HCT116 (cell line): Measurements from ENCODE around the gene RBKS. TPM values are rescaled to one million over a fixed set of nuclear protein-coding genes. Genes with fewer than 3 reads are reported as not detected.

Experiments used
- ATAC-seq: fragments of 200-7000 bp; cut with Tn5 transposase; 2 replicates; pipeline ENCODE4 v1.9.1; 2020; ENCODE audit warnings: mild to moderate bottlenecking, moderate library complexity
- BruUV-seq: library from RNA; stranded (reverse); fragments of 400-500 nt; replicated peaks from 2 replicates; lab custom pipeline; 2021; lab: Mats Ljungman, UMichigan
- CTCF ChIA-PET: fragments of 300-600 bp; sonication (Branson Sonifier 250); formaldehyde crosslinking; loops from one replicate; lab custom pipeline; 2021; ENCODE audit warnings: antibody characterized with exemption; lab: Charles Lee
- POLR2A ChIA-PET: fragments of 300-600, 350-600 bp; sonication (Branson Sonifier 250); formaldehyde crosslinking; loops from one replicate; lab custom pipeline; 2021; ENCODE audit warnings: antibody characterized with exemption; lab: Charles Lee
- RAD21 ChIA-PET, 2 experiments: fragments of 300-600 bp; sonication (Branson Sonifier 250); formaldehyde crosslinking; loops; one replicate each; lab custom pipeline; 2023; ENCODE audit warnings: low total read pairs in 2 of 2; ENCODE audit not compliant: uncharacterized antibody in 2 of 2, unreplicated experiment in 2 of 2, low non-redundant PET in 1 of 2; lab: Charles Lee
- DNase-seq: peaks from one replicate; pipeline ENCODE4 v3.0.0-alpha.2; 2010; ENCODE audit warnings: low read depth, low spot score
- H2AFZ ChIP-seq: fragments of 200-600 bp; shearing (Covaris generic), sonication (generic); 2 replicates; pipeline ENCODE4 v1.6.1; 2017; ENCODE audit warnings: low read depth, mixed run types, mixed read lengths, antibody characterized with exemption, low read length; ENCODE audit not compliant: poor library complexity, severe bottlenecking
- H3K27ac ChIP-seq: 2 replicates; pipeline ENCODE4 v1.5.1; 2012; ENCODE audit warnings: low read depth, low read length
- H3K27me3 ChIP-seq: fragments of 200-600 bp; sonication (generic); 2 replicates; pipeline ENCODE4 v1.6.1; 2016; ENCODE audit warnings: mixed run types, low read length, mixed read lengths; ENCODE audit not compliant: insufficient read depth
- H3K36me3 ChIP-seq, 2 experiments: fragments of 200-500 bp in 1 of 2; fragments of 200-600 bp in 1 of 2; sonication (Bioruptor generic) in 1 of 2; sonication (generic) in 1 of 2; 2 replicates each; pipeline versions ENCODE4 v1.5.1 to v1.6.1; 2014 to 2016; ENCODE audit warnings: low read length in 2 of 2, inconsistent platforms in 1 of 2, mixed read lengths in 1 of 2, mixed run types in 1 of 2; ENCODE audit not compliant: insufficient read depth in 2 of 2, control insufficient read depth in 1 of 2
- H3K4me1 ChIP-seq, 2 experiments: fragments of 200-600 bp in 1 of 2; sonication (generic) in 1 of 2; 2 replicates each; pipeline versions ENCODE4 v1.5.1 to v1.6.1; 2012 to 2017; ENCODE audit warnings: low read length in 2 of 2, inconsistent platforms in 1 of 2, mild to moderate bottlenecking in 1 of 2, mixed read lengths in 1 of 2, mixed run types in 1 of 2, moderate library complexity in 1 of 2; ENCODE audit not compliant: insufficient read depth in 2 of 2, control insufficient read depth in 1 of 2
- H3K4me2 ChIP-seq: fragments of 200-600 bp; sonication (generic); 2 replicates; pipeline ENCODE4 v1.6.1; 2017; ENCODE audit warnings: mixed run types, low read length, mixed read lengths
- H3K4me3 ChIP-seq, 2 experiments: fragments of 200-600 bp in 1 of 2; sonication (generic) in 1 of 2; replicated peaks in 1 of 2; 2 replicates each; pipeline ENCODE4 v1.5.1; 2011 to 2016; ENCODE audit warnings: low read length in 2 of 2, control low read depth in 1 of 2, low read depth in 1 of 2, mild to moderate bottlenecking in 1 of 2, mixed read lengths in 1 of 2, mixed run types in 1 of 2
- H3K79me2 ChIP-seq: fragments of 200-600 bp; sonication (generic); 2 replicates; pipeline ENCODE4 v1.6.1; 2017; ENCODE audit warnings: mild to moderate bottlenecking, mixed run types, low read length, moderate library complexity, mixed read lengths; ENCODE audit not compliant: insufficient read depth
- H3K9ac ChIP-seq: fragments of 200-600 bp; sonication (generic); 2 replicates; pipeline ENCODE4 v1.6.1; 2016; ENCODE audit warnings: low read length, mixed read lengths
- H3K9me2 ChIP-seq: fragments of 200-600 bp; sonication (generic), shearing (Covaris generic); 2 replicates; pipeline ENCODE4 v1.6.1; 2017; ENCODE audit warnings: mixed run types, mild to moderate bottlenecking, moderate library complexity; ENCODE audit not compliant: insufficient read depth
- H3K9me3 ChIP-seq, 2 experiments: fragments of 200-500 bp in 1 of 2; fragments of 200-600 bp in 1 of 2; sonication (Bioruptor generic) in 1 of 2; sonication (generic) in 1 of 2; 2 replicates each; pipeline ENCODE4 v1.6.1; 2014 to 2017; ENCODE audit warnings: low read length in 2 of 2, mixed read lengths in 2 of 2, inconsistent platforms in 1 of 2, low read depth in 1 of 2, mild to moderate bottlenecking in 1 of 2, mixed run types in 1 of 2, moderate library complexity in 1 of 2; ENCODE audit not compliant: control insufficient read depth in 1 of 2, insufficient read depth in 1 of 2
- H4K20me1 ChIP-seq: fragments of 200-600 bp; sonication (generic), shearing (Covaris generic); 2 replicates; pipeline ENCODE4 v1.6.1; 2017; ENCODE audit warnings: mixed run types, mild to moderate bottlenecking, moderate library complexity; ENCODE audit not compliant: insufficient read depth
- CEBPB ChIP-seq: IDR thresholded peaks from 2 replicates; pipeline ENCODE4 v1.6.1; 2012; ENCODE audit warnings: low read depth
- ELF1 ChIP-seq: IDR thresholded peaks from 2 replicates; pipeline ENCODE4 v1.6.1; 2012; ENCODE audit warnings: low read depth, borderline replicate concordance
- FOSL1 ChIP-seq: IDR thresholded peaks from 2 replicates; pipeline ENCODE4 v1.6.1; 2012; ENCODE audit warnings: low read depth
- JUND ChIP-seq: IDR thresholded peaks from 2 replicates; pipeline ENCODE4 v1.6.1; 2012
- POLR2A ChIP-seq: IDR thresholded peaks from 2 replicates; pipeline ENCODE4 v1.7.0; 2011; ENCODE audit warnings: borderline replicate concordance; ENCODE audit not compliant: insufficient read depth, insufficient read length; ENCODE audit errors: extremely low read depth
- POLR2AphosphoS5 ChIP-seq: IDR thresholded peaks from 2 replicates; pipeline ENCODE4 v1.6.1; 2011; ENCODE audit warnings: mild to moderate bottlenecking, low read depth, low read length, moderate library complexity
- RAD21 ChIP-seq: IDR thresholded peaks from 2 replicates; pipeline ENCODE4 v1.6.1; 2012; ENCODE audit warnings: low read depth, mild to moderate bottlenecking
- SIN3A ChIP-seq: IDR thresholded peaks from 2 replicates; pipeline ENCODE4 v1.6.1; 2012; ENCODE audit warnings: low read depth
- SP1 ChIP-seq: IDR thresholded peaks from 2 replicates; pipeline ENCODE4 v1.6.1; 2012; ENCODE audit warnings: low read depth
- TCF7L2 ChIP-seq: IDR thresholded peaks from 2 replicates; pipeline ENCODE4 v1.7.0; 2011; ENCODE audit warnings: borderline replicate concordance, inconsistent platforms; ENCODE audit not compliant: insufficient read depth, insufficient read length; ENCODE audit errors: extremely low read depth
- YY1 ChIP-seq: IDR thresholded peaks from 2 replicates; pipeline ENCODE4 v1.6.1; 2011; ENCODE audit warnings: low read length, low read depth, moderate library complexity, mild to moderate bottlenecking; ENCODE audit not compliant: insufficient replicate concordance; ENCODE audit errors: extremely low read depth
- intact Hi-C: fragments of 100-400 bp; cut with micrococcal nuclease; formaldehyde crosslinking; loops from 2 replicates; pipeline ENCODE4 v1.10.0; 2022
- total RNA-seq: library from RNA; stranded (reverse); gene quantifications from one replicate; pipeline ENCODE4 v1.2.1, GENCODE V29; 2021; ENCODE audit not compliant: unreplicated experiment
- TF ChIP-seq, protein P1 (sequence below): IDR thresholded peaks from 2 replicates; pipeline ENCODE4 v1.6.1; 2011; ENCODE audit warnings: mild to moderate bottlenecking, low read length, moderate library complexity; ENCODE audit not compliant: insufficient replicate concordance; ENCODE audit errors: extremely low read depth
- TF ChIP-seq, protein P2 (sequence below): IDR thresholded peaks from 2 replicates; pipeline ENCODE4 v1.6.1; 2012; ENCODE audit warnings: low read depth
- TF ChIP-seq, protein P3 (sequence below): IDR thresholded peaks from 2 replicates; pipeline ENCODE4 v1.6.1; 2012
- TF ChIP-seq, protein P4 (sequence below): IDR thresholded peaks from 2 replicates; pipeline ENCODE4 v1.6.1; 2012

The RBKS gene
- total RNA-seq, 1 experiment from 2014 or later: 2.4 TPM

DNA sequence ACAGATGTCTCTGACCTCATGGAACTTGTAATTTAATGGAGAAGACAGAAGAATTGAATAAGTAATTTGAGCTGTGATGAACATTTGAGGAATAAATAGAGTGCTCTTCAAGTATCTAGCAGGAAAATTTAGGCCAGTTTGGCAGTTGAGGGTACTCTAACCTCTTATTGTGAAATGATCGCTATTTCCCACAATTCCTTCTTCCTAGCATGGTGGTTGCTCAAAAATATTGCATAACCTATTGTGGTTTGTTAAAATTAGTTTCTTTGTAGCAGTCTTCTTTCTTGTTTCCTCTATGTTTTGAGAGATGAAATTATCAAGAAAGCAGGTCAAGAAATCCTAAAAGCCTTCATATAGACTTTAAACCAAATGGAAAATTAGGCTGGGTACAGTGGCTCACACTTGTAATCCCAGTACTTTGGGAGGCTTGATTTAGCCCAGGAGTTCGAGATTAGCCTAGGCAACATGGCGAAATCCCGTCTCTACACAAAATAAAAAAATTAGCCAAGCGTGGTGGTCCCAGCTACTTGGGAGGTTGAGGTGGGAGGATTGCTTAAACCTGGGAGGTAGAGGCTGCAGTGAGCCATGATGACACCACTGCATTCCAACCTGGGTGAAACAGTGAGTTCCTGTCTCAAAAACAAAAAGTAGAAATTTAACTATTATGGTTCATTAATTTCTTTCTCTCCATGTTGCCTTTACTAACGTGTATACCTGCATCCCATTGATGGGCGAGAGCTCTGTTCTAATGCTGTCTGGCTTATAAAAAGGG, 58.7 kb downstream of the RBKS start:
- CTCF ChIA-PET: no interaction called here
- Histone ChIP-seq H3K9me2 (no peaks in the 10 kb centered on the region), H3K79me2 (no peaks in the 10 kb centered on the region), H3K27me3 (no peaks in the 10 kb centered on the region), H4K20me1 (no peaks in the 10 kb centered on the region), H3K9me3 (no peaks in the 10 kb centered on the region), H3K4me1 (no peaks in the 10 kb centered on the region), H2AFZ (no peak overlapping the region), H3K27ac (no peak overlapping the region), H3K9ac (no peak overlapping the region), H3K36me3 (no peaks in the 10 kb centered on the region), H3K4me2 (no peak overlapping the region), H3K4me3 (no peak overlapping the region)
- POLR2A ChIA-PET: no interaction called here
- ATAC-seq (no peak), DNase-seq (no peak)
- intact Hi-C loops: no loop called here
- RAD21 ChIA-PET: no interaction called here
- BruUV-seq: no TSS peak
- TF ChIP-seq JUND: no peak
- TF ChIP-seq, protein P1, sequence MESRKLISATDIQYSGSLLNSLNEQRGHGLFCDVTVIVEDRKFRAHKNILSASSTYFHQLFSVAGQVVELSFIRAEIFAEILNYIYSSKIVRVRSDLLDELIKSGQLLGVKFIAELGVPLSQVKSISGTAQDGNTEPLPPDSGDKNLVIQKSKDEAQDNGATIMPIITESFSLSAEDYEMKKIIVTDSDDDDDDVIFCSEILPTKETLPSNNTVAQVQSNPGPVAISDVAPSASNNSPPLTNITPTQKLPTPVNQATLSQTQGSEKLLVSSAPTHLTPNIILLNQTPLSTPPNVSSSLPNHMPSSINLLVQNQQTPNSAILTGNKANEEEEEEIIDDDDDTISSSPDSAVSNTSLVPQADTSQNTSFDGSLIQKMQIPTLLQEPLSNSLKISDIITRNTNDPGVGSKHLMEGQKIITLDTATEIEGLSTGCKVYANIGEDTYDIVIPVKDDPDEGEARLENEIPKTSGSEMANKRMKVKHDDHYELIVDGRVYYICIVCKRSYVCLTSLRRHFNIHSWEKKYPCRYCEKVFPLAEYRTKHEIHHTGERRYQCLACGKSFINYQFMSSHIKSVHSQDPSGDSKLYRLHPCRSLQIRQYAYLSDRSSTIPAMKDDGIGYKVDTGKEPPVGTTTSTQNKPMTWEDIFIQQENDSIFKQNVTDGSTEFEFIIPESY: no peak
- TF ChIP-seq, protein P2, sequence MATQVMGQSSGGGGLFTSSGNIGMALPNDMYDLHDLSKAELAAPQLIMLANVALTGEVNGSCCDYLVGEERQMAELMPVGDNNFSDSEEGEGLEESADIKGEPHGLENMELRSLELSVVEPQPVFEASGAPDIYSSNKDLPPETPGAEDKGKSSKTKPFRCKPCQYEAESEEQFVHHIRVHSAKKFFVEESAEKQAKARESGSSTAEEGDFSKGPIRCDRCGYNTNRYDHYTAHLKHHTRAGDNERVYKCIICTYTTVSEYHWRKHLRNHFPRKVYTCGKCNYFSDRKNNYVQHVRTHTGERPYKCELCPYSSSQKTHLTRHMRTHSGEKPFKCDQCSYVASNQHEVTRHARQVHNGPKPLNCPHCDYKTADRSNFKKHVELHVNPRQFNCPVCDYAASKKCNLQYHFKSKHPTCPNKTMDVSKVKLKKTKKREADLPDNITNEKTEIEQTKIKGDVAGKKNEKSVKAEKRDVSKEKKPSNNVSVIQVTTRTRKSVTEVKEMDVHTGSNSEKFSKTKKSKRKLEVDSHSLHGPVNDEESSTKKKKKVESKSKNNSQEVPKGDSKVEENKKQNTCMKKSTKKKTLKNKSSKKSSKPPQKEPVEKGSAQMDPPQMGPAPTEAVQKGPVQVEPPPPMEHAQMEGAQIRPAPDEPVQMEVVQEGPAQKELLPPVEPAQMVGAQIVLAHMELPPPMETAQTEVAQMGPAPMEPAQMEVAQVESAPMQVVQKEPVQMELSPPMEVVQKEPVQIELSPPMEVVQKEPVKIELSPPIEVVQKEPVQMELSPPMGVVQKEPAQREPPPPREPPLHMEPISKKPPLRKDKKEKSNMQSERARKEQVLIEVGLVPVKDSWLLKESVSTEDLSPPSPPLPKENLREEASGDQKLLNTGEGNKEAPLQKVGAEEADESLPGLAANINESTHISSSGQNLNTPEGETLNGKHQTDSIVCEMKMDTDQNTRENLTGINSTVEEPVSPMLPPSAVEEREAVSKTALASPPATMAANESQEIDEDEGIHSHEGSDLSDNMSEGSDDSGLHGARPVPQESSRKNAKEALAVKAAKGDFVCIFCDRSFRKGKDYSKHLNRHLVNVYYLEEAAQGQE: no peak
- TF ChIP-seq SIN3A: no peak
- TF ChIP-seq FOSL1: no peak
- no peak for TF ChIP-seq SP1
- no peak for TF ChIP-seq TCF7L2
- TF ChIP-seq, protein P3, sequence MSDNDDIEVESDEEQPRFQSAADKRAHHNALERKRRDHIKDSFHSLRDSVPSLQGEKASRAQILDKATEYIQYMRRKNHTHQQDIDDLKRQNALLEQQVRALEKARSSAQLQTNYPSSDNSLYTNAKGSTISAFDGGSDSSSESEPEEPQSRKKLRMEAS: no peak
- TF ChIP-seq CEBPB: no peak
- TF ChIP-seq POLR2A: no peak
- TF ChIP-seq POLR2AphosphoS5: no peak
- TF ChIP-seq RAD21: no peak
- TF ChIP-seq YY1: no peak
- no peak for TF ChIP-seq ELF1
- TF ChIP-seq, protein P4, sequence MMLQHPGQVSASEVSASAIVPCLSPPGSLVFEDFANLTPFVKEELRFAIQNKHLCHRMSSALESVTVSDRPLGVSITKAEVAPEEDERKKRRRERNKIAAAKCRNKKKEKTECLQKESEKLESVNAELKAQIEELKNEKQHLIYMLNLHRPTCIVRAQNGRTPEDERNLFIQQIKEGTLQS: no peak
